ENCODE results near the gene COL8A1.
A peak's percentile ranks its signal among the peaks of the same experiment; 100 is the strongest.

Gene COL8A1

GRCh38 chr3:99842826-99843589 is 204.6 kb downstream of the COL8A1 start:
- DNase-seq (ENCODE audit: low spot score), result peak; percentile 56
- no peak for FAIRE-seq

GRCh38 chr3:99843590-99844258 is 205.3 kb downstream of the COL8A1 start:
- no peak for DNase-seq (ENCODE audit: low spot score)
- FAIRE-seq, result peak; percentile 20

GRCh38 chr3:99845331-99845730 is 206.9 kb downstream of the COL8A1 start:
- FAIRE-seq, result no peak
- no peak for DNase-seq (ENCODE audit: low spot score)

DNA sequence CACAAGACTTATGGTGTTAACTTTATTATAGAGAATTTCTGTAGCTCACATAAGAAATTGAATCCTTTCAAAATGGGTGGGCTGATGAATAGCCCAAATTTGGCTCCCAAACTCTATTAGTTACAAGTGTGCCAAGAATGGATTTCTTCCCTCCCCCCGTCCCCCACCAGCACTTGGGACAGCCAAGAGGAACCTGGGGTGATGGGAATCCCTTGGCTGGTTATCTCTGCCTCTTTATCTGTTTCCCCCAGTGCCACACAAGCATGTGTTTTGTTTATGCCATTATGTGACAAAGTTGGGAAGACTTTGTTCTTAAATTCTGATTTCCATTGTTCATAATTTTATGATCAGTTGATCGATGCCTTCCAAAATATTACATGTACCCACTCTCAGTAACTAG is 207.6 kb downstream of the COL8A1 start:
- no peak for FAIRE-seq
- no peak for DNase-seq (ENCODE audit: low spot score)

DNA sequence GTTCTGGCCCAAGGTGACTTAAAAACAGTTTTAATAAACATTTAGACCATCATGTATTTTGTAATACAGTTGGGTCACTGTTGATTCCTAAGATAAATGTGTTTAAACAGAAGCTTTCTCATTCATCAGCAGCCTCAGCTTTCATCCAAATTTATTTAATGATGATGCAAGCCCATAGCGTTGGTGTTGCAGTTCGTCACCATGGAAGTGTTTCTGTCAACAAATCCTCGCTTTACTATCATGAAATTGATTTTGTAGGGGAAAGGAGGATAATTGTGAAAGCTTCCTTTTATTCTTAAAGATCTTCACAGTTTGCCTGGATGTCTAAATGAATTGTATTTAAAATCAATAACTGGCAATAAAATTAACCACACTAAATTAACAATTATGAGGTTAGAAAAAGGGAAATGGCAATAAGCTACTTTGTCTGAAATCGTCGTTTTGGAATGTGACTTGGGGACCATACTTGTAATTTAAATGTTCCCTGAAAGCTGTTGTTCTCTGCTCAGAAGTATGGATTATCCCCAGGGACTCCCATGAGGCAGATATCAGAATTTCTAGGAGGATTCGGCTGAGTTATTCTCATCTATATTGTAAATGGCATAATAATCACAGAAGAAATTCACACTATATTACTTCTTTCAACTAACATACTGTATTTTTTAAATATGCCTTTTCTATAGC is 208.2 kb downstream of the COL8A1 start:
- FAIRE-seq, result no peak
- no peak for DNase-seq (ENCODE audit: low spot score)

DNA sequence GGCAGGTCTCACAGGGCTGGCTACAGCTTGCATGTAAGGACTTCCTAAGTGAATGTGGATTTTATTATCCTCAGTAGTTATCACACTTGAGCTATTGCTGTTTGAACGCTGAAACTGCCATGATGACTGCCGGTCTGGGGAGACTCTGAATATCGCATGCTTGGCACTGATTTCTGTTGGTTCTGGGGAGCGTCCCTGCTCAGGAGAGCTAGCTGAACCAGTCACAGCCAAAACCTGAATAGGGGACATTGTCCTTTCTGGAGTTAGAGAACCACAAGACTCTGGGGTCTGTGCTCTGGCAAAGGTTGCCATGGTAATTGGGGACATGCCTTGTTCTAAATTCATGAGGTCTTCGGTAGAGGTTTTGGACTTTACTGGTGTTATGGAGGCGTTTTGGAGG is 210.0 kb downstream of the COL8A1 start:
- DNase-seq (ENCODE audit: low spot score), result no peak
- no peak for FAIRE-seq
